ENCODE measurements around the gene IL4.

The IL4 gene

DNA sequence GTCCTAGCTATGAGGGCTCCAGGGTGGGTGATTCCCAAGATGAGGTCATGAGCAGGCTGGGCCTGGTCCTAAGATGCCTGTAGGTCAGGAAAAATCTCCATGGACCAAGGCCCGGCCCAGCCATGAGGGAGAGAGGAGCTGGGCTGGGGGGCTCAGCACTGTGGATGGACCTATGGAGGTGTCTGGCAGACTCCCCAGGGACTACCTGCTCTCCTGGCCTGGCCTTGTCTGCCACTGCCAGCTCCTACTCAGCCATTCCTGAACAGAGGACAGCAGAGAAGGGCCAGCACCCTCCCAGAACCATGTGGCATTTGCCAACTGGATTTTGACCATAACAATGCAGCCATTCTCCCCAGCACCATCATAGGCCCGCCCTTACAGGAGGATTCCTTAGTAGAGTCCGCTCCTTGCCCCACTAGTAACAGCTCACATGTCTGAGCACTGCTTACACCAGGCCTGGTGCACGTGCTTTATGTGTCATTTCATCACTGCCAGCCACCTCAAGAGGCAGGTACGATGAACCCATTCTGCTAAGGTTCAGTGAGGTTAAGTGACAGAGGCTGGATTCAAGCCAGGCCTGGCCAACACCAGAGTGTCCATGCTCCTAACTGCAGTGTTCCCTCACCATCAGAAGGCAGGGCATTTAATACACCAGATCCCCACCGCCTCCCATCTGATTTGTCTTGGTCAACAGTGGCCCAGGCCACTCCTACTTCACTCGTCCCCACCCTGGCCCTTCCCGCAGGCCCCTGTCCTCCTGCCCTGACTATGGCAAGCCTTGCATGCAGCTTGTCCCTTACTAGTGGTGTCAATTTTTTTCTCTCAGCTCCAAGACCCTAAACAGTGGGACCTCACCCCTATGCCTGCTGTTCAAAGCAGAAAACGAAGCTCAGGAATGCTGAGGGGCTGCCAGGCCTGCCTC is 15.1 kb upstream of the IL4 start:
- DNase-seq (ENCODE audit: low read depth) = no peak

DNA sequence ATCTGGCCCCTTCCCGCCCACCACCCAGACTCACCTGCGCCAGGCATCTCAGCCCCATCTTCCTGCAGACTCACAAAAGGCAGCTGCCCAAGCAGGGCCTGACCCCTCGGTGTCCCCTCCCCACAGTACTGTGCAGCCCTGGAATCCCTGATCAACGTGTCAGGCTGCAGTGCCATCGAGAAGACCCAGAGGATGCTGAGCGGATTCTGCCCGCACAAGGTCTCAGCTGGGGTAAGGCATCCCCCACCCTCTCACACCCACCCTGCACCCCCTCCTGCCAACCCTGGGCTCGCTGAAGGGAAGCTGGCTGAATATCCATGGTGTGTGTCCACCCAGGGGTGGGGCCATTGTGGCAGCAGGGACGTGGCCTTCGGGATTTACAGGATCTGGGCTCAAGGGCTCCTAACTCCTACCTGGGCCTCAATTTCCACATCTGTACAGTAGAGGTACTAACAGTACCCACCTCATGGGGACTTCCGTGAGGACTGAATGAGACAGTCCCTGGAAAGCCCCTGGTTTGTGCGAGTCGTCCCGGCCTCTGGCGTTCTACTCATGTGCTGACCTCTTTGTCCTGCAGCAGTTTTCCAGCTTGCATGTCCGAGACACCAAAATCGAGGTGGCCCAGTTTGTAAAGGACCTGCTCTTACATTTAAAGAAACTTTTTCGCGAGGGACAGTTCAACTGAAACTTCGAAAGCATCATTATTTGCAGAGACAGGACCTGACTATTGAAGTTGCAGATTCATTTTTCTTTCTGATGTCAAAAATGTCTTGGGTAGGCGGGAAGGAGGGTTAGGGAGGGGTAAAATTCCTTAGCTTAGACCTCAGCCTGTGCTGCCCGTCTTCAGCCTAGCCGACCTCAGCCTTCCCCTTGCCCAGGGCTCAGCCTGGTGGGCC is 13.9 kb upstream of the IL4 start:
- DNase-seq (ENCODE audit: low read depth) = no peak

DNA sequence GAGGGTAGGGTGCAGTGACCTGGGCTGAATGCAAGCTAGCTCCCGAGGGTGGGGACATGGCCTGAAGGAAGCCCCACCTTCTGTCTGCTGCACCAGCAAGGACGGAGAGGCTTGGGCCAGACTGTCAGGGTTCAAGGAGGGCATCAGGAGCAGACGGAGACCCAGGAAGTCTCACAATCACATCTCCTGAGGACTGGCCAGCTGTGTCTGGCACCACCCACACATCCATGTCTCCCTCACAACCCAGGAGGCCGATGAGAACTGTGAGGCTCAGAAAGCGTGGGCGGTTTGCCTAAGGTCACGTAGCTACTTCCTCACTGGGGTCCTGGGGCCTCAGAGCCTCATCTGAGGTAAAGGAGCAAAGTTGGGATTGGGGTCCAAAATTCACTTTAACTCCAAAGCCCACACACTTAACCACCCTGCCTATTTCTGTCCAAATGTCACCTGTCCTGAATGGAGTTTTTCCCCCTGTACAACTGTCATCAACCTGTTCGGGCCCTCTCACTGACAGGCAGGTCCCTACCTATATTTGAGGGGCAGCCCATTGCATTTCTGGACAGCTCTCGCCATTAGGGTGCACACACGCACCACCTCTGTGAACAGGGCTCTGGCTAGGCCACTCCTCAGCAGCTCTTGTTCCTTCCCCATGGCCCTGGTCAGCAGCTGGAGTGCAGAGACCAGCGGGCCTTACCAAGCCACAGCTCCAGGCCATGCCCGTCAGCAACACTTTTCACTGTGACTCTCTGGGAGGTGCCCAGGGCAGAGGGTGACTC is 12.4 kb upstream of the IL4 start:
- DNase-seq (ENCODE audit: low read depth) = no peak

DNA sequence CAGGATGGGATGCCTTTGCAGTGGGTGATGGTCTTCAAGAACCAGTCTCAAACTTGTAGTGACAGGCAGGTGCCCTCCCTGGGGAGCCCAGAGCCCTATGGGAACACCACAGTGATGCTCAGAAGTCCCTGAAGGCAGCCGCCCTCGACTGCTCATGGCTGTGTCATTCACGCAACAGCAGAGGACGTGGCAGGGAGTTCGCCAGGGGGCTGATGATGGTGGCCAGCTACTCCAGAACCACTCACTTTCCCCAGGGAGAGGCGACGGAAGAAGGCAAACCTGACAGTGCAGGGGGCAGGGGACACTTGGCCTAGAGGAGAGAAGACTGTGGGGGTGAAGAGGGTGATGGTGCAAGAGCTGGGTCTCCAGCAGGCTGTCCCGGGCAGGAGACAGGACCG is 11.8 kb upstream of the IL4 start:
- no peak for DNase-seq (ENCODE audit: low read depth)

DNA sequence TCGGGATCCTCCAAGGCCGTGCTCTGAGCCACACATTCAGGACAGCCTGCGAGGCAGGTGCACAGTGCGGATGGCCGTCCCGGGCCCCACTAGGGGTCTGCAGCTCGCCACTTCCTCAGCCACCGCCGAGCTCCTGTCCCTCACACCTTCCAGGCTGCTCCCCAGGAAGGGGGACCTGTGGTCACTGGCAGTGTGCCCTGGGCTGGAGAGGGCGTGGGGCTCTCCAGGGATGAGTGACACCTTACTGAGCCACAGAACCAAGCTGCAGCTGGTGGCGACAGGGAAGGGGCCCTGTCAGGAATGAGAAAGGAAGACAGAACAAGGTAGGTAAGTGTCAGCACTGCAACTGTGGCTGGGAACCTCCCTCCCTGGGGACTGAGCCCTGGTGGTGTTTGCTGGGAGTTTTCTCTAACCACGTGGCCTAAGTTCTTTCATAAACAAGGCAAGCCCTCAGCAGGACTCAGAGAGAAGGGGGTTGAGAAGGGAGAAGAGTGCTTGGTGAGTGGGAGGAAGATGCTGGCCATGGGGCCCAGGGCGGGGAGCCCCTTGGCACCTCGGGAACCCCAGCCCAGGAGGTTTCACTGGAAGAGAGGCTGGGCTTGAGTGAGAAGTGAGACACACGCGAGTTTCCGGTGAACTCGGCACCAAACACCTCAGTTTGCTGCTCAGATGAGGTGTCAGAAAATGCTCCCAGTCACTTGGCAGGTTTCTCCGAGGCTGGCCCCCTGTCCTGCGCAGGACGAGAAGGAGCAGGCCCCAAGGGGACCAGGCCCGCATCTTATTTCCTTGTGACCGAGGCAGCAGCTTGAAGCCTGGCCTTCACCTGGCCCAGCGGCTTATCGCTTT is 10.6 kb upstream of the IL4 start:
- DNase-seq (ENCODE audit: low read depth) = peak; percentile 39

DNA sequence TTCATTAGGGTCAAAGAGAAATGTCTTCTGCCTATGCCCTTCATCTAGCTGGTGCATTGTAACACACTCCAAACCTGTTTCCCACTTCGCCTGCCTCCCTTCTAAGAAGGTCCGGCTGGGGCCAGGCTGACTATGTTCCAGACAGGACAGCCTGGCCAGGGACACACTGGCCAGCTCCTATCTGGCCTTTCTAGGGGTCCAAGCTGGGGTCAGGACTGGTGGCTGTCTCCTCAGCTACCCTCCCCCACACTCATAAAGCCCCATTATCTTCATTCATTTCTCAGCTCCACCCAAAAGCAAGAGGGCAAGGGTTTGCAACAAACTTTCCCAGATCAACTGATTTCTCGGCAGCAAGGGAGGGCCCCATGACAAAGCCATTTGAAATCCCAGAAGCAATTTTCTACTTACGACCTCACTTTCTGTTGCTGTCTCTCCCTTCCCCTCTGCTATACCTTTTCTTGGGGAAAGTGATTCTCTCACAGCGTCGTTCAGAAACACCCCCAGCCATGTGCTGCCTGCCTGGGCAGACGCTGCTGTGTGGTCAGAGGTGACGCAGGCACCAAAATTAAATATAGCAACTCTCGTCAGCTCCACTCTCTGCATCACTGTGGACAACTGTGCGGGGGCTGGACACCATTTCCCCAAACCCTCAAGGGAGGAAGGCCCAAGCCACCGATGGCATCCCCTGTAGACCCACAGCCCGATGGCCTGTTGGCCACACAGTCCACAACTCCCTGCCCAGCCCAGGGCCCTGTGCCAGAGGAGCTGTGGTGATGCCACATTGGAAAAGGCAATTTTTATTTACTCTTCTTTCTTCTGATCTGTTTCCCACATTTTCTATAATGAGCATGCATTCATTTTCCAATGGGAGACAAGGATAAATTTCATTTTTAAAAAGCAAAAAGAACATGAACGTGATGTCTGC is 9.8 kb upstream of the IL4 start:
- no peak for DNase-seq (ENCODE audit: low read depth)

DNA sequence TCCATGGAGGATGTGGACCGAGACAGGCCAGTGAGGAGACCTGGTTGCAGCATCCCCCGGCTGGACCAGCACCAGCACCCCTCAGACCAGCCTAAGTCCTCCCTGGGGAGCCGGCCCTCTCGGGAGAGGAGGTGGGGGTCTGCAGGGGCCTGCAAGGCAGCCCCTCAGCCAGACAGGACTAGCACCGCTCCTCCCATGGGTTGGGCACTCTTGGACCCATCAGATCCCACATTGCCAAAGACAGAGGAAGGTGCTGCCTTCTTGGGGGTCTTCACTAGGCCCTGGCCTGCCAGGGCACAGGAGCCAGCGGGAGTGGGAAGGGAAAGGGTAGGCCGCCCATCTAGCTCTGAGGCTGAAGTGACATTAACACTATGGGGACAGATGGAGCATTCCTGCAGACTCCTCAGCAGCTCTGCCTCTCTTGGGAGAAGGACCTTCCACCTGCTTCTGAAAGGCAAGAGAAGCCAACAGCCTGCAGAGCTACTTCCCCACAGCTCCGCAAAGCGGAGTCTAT is 9.0 kb upstream of the IL4 start:
- DNase-seq (ENCODE audit: low read depth) = no peak

DNA sequence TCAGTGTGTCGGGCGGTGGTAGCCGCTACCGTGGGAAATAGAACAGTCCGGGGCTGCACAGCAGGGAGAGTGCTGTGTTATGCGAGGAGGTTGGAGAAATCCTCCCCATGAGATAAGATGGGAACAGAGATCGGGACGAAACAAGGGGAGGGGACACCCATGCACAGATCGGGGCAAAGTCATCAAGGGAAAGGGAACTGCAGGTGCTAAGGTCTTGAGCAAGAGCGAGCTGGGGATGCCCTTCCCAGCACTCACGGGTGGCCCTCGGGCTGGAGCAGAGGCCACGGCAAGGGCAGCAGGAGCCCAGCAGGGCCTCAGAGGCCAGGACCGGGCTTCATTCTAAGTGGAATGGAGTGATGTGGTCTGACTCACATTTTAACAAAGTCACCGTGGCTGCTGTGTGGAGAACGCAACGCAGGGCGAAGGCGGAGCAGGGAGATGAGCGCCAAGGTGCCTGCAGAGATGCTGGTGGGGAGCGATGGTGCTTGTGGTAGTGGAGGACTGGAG is 8.2 kb upstream of the IL4 start:
- no peak for DNase-seq (ENCODE audit: low read depth)

DNA sequence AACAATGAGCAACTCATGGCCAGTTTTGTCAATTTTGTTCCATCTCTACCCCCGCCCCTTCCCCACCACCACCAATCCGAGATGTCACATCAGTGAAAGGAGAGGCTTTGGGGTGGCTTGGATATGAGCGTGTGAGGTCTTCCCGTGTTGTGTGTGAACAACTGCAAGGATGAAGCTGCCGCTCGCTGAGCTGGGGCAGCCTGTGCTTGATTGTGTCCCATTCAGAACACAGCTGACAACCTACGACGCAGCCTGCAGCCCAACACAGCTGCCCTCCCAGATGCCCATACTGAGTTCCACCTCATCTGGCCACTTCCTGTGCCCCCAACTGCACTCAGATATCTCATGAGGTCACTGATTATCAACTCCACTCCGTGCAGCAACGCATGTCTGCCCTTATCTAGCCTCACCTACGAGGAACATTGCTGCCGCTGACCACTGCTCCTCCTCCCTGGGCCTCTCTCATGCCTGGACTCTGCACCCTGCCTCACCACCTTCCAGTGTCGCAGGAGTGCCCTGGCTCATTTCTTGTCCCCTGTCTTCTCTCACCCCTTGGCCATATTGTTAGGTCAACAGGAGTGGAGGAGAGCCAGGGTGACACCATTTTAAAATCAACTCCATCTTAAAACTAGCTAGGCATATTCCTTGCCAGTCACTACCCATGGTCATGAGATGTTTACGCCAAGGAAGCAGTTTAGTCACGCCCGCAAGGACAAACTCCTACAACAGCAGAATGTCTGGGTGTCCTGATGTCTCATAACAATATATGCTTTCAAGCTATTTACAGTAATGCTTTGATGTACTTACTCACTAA is 7.3 kb upstream of the IL4 start:
- no peak for DNase-seq (ENCODE audit: low read depth)

DNA sequence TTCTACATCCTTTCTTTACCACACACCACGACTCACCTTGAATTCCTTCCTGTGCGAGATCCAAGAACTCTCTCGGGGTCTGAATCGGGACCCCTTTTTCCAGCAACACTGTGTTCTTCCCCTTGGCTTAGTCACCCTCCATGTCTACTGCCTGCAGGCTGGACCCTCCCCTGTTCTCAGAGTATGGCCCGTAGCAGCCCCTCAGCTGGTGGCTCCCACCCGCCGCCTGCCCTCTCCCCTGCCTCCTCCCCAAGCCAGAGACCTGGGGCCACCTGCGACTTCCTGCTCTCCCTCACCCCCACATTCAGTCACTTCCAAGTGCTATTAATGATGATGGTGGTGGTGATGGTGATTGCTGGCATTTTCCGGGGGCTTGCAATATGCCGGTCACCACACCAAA is 6.5 kb upstream of the IL4 start:
- no peak for DNase-seq (ENCODE audit: low read depth)

DNA sequence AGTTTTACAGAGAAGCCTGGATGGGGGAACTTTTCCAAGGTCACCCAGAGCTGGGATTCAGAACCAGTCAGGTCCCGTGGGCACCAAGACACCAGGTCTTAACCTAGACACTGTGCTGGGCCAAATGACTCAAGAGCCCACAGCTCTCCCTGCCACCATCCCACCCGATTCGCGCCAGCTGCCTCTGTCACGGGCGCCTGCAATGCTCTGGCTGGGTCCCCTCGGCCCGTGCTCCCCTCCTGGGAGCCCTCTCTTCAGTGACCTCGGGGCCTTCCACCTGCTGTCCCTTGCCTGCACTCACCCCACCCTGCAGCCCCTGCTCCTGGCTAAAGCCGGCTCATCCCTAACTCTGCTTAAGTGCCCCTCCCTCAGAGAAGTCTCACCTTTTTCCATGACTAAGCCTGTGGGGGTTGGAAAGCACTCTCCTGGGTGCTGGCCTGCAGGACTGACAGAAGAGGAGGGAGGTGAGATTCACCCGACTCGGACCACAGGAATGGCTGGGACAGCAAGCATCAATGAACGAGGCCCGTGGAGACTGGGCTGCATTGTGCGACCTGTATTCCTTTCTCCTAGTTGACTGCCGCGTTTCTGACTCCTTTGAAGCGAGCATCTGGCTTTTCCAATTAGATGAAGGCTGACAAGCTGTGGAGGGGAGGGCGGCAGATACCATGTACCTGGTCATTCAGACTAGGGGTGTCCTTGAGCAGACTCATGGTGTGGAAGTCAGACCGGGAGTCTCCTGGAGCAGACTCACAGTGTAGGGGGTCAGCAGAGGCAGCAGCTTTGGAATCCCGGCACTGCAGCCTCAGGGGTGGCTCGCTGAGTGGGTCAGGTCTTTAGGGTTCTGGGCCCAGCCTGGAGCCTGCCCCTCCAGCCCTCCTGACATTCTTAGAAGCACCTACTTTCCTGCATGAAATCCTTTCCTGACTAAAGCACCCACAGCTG is 5.8 kb upstream of the IL4 start:
- DNase-seq (ENCODE audit: low read depth) = no peak

DNA sequence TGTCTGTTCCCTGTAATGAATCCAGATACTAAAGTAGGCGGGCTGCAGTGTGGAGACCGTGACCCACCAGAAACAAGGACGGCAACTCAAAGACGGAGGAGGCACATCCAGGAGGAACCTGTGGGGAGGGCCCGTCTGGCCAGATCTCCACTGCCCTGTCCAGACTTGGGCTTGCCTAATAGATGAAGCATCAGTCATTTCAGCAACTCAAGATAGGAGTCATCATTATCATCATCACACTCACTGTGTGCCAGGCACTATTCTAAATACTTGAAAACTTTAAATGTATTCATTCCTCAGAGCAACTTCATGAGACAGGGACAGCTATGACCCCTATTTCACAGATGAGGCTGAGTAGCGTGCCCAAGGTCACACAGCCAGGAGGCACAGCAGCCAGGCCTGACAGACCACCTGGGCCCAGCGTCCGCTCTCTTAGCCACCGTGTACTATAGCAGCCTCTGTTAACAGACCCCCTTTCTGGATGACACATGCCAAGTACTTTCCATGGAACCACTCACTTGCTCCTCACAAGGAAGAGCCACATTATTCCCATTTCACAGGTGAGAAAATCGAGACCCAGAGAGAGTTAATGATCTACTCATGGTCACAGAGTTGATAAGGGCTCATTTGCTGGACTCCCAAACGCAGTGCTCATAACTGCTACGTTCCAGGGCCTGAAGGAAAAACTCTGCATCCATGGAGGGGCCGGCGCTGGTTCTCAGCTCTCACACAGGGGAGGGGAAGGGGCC is 4.9 kb upstream of the IL4 start:
- no peak for DNase-seq (ENCODE audit: low read depth)

DNA sequence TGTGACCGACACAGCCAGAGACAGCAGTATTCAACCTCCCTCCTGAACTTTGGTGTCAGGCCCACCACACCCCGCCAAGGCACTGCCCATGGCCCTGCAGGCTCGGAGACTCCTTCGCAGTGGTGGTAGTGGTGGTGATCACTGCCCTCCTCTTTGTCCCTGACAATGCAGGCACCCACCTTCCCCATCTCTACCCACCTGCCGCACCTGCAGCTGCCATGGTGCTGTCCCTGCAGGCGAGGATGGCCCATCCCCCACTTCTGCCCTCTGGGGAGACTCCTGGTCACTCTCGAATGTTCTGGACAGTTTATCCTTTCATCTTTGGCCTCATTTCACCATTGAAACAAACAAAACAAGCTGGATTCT is 4.4 kb upstream of the IL4 start:
- no peak for DNase-seq (ENCODE audit: low read depth)

DNA sequence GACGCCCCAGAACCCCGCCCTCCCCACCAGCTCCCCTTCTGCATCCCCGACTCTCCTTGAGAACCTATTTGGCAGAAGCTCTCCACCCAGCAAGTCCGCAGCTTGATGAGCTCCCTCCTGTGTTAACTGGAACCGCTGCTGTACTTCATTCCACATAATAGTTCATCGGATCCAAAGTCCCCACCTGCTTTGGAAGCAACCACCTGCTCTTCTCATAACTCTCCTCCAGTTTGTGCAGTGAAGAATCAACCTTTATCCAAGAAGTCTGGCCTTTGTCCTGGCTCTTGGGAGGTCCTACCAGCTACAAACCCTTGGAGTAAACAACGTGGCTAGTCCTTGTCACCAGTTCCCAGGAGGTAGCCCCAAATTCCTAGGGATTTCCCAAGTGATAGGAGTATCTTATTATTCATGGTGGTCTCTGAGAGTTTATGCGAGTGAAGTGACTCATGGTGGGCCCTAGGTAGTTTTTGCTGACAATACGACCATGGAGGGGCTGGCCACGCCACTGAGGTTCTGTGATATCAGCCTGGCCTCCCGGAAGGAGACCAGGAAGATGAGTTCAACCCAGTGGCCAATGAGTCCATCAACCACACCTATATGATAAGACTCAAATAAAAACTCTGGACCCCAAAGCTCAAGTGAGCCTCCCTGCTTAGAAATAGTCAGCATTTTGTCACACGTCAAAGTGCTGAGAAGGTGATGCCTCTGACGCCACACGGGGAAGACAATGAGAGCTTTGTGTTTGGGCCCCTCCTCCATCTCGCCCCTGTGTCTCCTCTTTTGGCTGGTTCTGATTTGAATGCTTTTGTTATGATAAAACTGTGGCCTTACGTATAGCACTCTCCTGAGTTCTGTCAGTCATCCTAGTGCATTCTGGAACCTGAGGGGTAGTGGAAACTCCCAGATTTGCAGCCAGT is 3.6 kb upstream of the IL4 start:
- no peak for DNase-seq (ENCODE audit: low read depth)

DNA sequence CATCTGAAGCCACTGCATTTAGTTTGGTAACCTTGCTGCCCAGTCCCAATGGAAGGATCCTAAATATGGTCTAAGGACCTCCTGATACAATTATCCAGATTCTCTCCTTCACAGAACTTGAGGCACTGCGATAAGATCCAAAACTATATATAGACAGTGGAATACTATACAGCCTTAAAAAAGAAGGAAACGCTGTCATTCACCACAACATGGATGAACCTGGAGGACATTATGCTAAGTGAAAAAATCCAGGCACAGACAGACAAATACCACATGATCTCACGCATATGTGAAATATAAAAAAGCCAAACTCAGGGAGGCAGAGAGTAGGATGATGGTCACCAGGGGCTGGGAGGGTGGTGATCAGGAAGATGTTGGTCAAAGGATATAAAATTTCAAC is 2.8 kb upstream of the IL4 start:
- DNase-seq (ENCODE audit: low read depth) = no peak

DNA sequence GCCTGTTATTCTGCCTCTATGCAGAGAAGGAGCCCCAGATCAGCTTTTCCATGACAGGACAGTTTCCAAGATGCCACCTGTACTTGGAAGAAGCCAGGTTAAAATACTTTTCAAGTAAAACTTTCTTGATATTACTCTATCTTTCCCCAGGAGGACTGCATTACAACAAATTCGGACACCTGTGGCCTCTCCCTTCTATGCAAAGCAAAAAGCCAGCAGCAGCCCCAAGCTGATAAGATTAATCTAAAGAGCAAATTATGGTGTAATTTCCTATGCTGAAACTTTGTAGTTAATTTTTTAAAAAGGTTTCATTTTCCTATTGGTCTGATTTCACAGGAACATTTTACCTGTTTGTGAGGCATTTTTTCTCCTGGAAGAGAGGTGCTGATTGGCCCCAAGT is 301 bp upstream of the IL4 start:
- DNase-seq (ENCODE audit: low read depth) = no peak
